NK-92 treated with Interleukin-12 subunit alpha and Interleukin-12 subunit beta, amount 100 ng/mL, for 24 hours (cell line): Measurements from ENCODE around the gene CCNF.

Experiments used
- DNase-seq: peaks from one replicate; lab custom pipeline; 2025; lab: John Stamatoyannopoulos, UW

The CCNF gene

GRCh38 chr16:2485811-2486507 is 56.7 kb downstream of the CCNF start:
- no peak for DNase-seq

- DNase-seq: no peak
Observed at GRCh38 chr16:2486645-2487516, 57.6 kb downstream of the CCNF start.

GRCh38 chr16:2487517-2487842 is 58.2 kb downstream of the CCNF start:
- DNase-seq: no peak

GRCh38 chr16:2487903-2488531 is 58.8 kb downstream of the CCNF start:
- DNase-seq: no peak

GRCh38 chr16:2489581-2489980 is 60.3 kb downstream of the CCNF start:
- DNase-seq: no peak

- DNase-seq: no peak
Observed at GRCh38 chr16:2490190-2491105, 61.2 kb downstream of the CCNF start.

- no peak for DNase-seq
Observed at GRCh38 chr16:2492292-2492691, 63.0 kb downstream of the CCNF start.

GRCh38 chr16:2493605-2494004 is 64.4 kb downstream of the CCNF start:
- DNase-seq: no peak

- DNase-seq: no peak
Observed at GRCh38 chr16:2494616-2495015, 65.4 kb downstream of the CCNF start.

- no peak for DNase-seq
Observed at GRCh38 chr16:2495041-2495440, 65.8 kb downstream of the CCNF start.

- no peak for DNase-seq
Observed at GRCh38 chr16:2496223-2497115, 67.2 kb downstream of the CCNF start.

- DNase-seq: no peak
Observed at GRCh38 chr16:2497116-2497630, 67.9 kb downstream of the CCNF start.

GRCh38 chr16:2497695-2498484 is 68.6 kb downstream of the CCNF start:
- no peak for DNase-seq

- DNase-seq: no peak
Observed at GRCh38 chr16:2498531-2499253, 69.4 kb downstream of the CCNF start.

- no peak for DNase-seq
Observed at GRCh38 chr16:2499454-2499853, 70.2 kb downstream of the CCNF start.

GRCh38 chr16:2499890-2500429 is 70.7 kb downstream of the CCNF start:
- no peak for DNase-seq

- DNase-seq: no peak
Observed at GRCh38 chr16:2500430-2500917, 71.2 kb downstream of the CCNF start.

GRCh38 chr16:2500918-2501750 is 71.9 kb downstream of the CCNF start:
- DNase-seq: peak; percentile 49
